ENCODE results near the gene KAT7. TPM values are rescaled to one million over a fixed set of nuclear protein-coding genes. Genes with fewer than 3 reads are reported as not detected.

The KAT7 gene
- total and polyA plus RNA-seq, 10 of the 15 experiments (the other 5 are each of a cell fraction or from before 2014, with no cell fraction given): 6.6 to 45.8 (median 26.3) TPM

GRCh38 chr17:49784636-49785035 is 3.8 kb upstream of the KAT7 start:
- 62% methylated on average over 1 of the region's 1 CpG for WGBS (ENCODE audit: insufficient coverage, insufficient replicate concordance, low lambda C conversion rate, missing lambda C conversion rate)

More at GRCh38 chr17:49784636-49785035, 3.8 kb upstream of the KAT7 start:
- H3K79me2 ChIP-seq (ENCODE audit: control insufficient read depth, insufficient read depth, low read length): peaks cover 13% of the 10 kb centered on the region
- no peaks in the 10 kb centered on the region for H3K36me3 ChIP-seq (ENCODE audit: control insufficient read depth in 2 of 2, insufficient read depth in 2 of 2, low read length in 1 of 2)
- H3K4me3 ChIP-seq: no peak overlapping the region
- ChIA-PET POLR2A (interaction anchor here (0.6 to 1.4 kb wide), 3 partner anchors 21 to 650 kb away, joined by 3 to 4 read pairs (median 3); partner anchors contain the start of gene FAM117A), CTCF (interaction anchor here (0.7 kb wide), 1 partner anchor 21 kb away, joined by 3 read pairs; the partner anchor contains the start of gene FAM117A), RAD21 (ENCODE audit: unreplicated experiment) (no interaction called here), SMC1A (ENCODE audit: uncharacterized antibody, unreplicated experiment) (interaction anchor here (1.1 to 1.6 kb wide), 4 partner anchors 13 to 89 kb away, joined by 3 to 6 read pairs (median 4); no protein-coding TSS in a partner anchor)
- TF ChIP-seq TCF12 (IDR thresholded peaks at IDR 0.05; ENCODE audit: low read depth, low read length) (no peak), EED (IDR thresholded peaks at IDR 0.05; ENCODE audit: low read depth) (no peak), NFYA (IDR thresholded peaks at IDR 0.05; ENCODE audit: borderline replicate concordance, low read depth, low read length) (no peak), SKIL (IDR thresholded peaks at IDR 0.05; ENCODE audit: low read depth, poor library complexity, severe bottlenecking) (no peak), ATF2 (IDR thresholded peaks at IDR 0.05; ENCODE audit: low read length) (no peak), TCF3 (IDR thresholded peaks at IDR 0.05; ENCODE audit: borderline replicate concordance, insufficient read depth, low read depth, low read length) (no peak)
- H3K27me3 ChIP-seq (replicated peaks in 1 of 2; ENCODE audit: control insufficient read depth in 2 of 2, insufficient read depth in 2 of 2, low read length in 1 of 2): no peaks in the 10 kb centered on the region
- intact Hi-C loops (cut with micrococcal nuclease; ENCODE audit: unreplicated experiment) (loop anchor here (5.0 kb wide), 1 partner anchor 217 kb away; no protein-coding TSS in a partner anchor), in situ Hi-C loops (cut with MboI) (loop anchor here (5.0 kb wide), 2 partner anchors 77 to 212 kb away; partner anchors contain the start of gene SLC35B1)
- ATAC-seq: no peak
- no peak overlapping the region for H3K27ac ChIP-seq (ENCODE audit: control insufficient read depth, insufficient read depth)
- no peak overlapping the region for H3K9ac ChIP-seq (ENCODE audit: control insufficient read depth, insufficient read depth, low read length)
- no peak overlapping the region for H2AFZ ChIP-seq (ENCODE audit: control insufficient read depth, low read depth, low read length)
- DNase-seq (ENCODE audit: low read depth, low spot score): no peak
- no peaks in the 10 kb centered on the region for H3K9me3 ChIP-seq (replicated peaks; ENCODE audit: control insufficient read depth, insufficient read depth, low read length)
- FAIRE-seq: no peak
- no peak overlapping the region for H3K4me2 ChIP-seq (ENCODE audit: control insufficient read depth, insufficient read depth)
- no TSS peak for BruUV-seq (replicated peaks)
- peaks cover 3% of the 10 kb centered on the region for H3K4me1 ChIP-seq (ENCODE audit: control insufficient read depth, insufficient read depth, low read length)
- no peaks in the 10 kb centered on the region for H4K20me1 ChIP-seq (ENCODE audit: control insufficient read depth, insufficient read depth)

Measured in GM12878 (cell line).